GM18498 (cell line): Measurements from ENCODE around the gene PYGB.
A peak's percentile ranks its signal among the peaks of the same experiment; 100 is the strongest.

Source experiments
- ATAC-seq: cut with Tn5 transposase; IDR thresholded peaks from one replicate; pipeline ENCODE4 v1.9.1; 2021; ENCODE audit warnings: mild to moderate bottlenecking, moderate library complexity; ENCODE audit not compliant: unreplicated experiment

The PYGB gene

DNA sequence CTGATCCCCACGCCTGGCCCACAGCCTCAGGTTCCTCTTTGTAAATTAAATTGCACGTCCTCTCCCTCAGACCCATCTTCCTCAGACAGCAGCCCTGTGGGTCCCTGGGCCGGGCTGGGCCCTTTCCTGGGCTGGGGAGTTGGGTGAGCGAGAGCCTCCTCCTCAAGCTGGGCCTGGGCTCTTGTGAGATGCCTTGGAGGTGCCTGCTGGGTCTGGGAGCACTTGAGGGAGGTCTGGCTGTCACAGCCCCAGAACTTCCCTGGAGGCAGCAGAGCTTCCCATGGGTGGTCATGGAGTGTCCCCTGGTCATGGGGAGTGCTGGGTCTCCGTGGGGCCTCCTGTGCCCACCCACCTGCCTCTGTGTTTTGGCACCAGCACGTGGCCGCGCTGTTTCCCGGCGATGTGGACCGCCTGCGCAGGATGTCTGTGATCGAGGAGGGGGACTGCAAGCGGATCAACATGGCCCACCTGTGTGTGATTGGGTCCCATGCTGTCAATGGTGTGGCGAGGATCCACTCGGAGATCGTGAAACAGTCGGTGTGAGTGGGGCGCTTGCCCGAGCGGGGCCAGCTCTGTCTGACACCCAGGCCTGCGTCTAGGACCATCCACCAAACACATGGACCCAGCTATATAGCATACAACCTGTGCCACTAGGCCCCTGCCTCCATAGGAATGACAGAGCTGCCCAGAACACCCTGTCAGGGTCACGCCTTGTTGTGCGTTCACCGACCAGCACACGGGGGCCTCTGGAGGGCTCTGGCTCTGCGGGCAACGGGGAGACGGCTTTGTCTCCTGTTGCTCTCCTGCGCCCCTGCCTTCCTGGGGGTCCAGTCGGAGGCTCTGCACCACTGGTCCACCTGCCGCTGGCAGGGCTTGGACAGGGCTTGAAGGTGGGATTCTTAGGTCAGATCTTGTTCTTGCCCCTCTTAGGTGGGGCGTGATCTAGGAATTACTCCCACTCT is 33.0 kb downstream of the PYGB start:
- no peak for ATAC-seq

DNA sequence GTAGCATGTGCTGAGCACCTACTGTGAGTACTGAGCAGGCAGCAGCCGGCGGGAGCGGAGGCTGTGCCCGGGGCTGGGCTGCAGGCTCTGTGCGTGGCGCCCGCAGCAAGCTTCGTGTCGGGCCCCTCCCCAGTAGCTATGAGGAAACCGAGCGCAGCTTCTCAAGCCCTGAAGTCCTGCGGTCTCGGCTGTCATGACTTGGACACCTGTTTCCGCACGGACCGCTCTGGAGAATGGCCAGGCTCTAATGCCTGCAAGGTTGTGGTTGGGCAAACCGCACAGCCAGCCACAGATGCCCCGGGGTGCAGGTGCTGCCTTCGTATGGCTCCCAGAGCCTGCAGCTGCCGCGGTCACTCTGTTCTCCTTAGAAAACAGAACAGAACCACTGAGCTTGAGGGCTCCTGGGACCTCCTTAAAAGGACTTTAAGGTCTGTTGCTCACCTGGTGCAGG is 33.7 kb downstream of the PYGB start:
- peak; percentile 75 for ATAC-seq

DNA sequence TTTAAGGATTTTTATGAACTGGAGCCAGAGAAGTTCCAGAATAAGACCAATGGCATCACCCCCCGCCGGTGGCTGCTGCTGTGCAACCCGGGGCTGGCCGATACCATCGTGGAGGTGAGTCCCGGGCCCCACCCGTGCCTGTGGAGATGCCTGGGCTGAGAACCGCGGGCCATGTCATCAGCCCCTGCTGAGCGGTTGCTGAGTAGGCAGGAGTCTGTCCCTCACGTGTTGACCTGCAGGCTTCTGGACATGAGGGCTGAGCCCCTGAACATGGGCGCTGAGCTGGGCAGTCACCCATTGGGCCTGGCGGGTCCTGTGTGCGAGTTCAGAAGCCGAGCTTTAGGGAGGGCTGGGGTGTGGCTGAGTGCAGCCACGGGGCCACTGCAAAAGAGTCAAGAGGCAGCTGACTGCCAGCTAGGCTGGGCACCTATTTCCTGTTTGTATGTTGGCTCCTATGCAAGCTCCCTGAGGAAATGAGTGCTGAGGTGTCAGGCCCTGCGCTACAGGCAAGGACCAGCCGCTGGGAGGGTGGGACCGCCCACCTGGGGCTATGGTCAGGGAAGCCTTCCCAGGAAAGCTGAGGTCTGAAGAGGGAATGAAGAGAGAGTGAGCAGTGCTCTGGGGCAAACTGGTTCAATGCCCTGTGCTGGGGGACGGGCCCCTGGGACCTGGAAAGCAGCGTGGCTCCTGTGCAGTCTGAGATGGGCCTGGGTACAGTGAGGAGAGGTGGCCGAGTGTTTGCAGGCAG is 34.3 kb downstream of the PYGB start:
- peak; percentile 11 for ATAC-seq

DNA sequence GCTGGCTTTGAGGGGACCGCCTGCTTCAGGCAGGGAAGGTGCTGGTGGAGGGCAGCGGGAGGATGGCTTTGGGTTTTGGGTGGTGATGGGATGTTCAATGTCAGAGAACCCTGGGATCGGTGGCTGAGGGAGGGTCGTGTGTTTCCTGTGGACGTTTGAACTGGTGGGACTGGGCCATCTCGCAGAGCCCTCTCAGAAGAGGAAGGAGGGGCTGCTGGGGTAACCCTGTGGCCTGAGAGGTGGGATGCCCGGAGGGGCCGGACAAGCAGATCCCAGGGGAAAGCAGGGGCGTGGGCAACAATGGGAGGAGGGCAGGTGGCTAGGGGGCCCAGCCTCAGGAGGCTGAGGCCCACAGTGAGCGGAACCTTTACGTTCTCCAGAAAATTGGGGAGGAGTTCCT is 34.9 kb downstream of the PYGB start:
- ATAC-seq: no peak

DNA sequence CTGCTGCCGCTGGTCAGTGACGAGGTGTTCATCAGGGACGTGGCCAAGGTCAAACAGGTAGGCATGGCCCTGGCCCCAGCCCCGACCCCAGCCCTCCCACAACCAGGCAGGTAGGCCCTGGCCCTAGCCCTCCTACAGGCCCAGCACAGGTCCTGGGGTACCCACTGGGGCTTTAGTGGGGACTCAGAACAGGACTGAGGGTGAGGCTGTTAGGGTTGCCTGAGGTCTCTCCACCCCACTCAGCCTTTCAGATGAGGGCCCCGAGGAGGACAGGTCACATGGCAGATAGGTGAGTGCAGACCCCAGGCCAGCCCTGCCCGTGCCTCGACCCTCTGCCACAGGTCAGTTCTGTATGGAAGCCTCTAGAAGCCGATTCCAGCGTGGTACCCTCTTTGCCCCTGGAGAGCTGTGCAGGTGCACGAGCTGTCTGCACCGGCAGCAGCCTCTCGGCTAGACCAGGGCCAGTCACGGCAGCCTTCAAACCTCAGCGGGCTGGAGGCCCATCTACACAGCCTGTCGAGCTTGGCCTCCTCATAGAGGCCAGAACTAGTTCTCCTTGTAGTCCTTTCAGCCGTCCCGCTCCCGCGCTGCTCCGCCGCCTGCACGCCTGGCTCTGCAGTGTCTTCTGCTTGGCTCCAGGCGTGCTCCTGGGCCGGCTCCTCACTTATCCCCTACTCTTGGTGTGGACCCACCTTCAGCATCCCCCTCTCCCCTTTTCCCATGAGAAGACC is 35.5 kb downstream of the PYGB start:
- no peak for ATAC-seq

DNA sequence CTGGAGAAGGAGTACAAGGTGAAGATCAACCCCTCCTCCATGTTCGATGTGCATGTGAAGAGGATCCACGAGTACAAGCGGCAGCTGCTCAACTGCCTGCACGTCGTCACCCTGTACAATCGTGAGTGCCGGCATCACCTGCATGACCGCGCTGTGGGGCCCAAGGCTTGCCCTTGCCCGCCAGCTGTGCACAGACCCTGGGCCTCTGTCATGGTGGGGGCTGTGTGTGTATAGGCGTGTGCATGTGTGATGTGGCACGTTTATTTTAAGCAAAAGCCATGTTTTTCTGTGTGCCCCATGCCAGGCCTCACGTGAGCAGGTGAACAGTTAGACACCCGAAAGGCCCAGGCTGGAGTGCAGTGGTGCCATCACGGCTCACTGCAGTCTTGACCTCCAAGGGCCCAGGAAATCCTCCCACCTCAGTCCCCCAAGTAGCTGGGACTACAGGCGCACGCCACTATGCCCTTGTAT is 36.3 kb downstream of the PYGB start:
- ATAC-seq: no peak

DNA sequence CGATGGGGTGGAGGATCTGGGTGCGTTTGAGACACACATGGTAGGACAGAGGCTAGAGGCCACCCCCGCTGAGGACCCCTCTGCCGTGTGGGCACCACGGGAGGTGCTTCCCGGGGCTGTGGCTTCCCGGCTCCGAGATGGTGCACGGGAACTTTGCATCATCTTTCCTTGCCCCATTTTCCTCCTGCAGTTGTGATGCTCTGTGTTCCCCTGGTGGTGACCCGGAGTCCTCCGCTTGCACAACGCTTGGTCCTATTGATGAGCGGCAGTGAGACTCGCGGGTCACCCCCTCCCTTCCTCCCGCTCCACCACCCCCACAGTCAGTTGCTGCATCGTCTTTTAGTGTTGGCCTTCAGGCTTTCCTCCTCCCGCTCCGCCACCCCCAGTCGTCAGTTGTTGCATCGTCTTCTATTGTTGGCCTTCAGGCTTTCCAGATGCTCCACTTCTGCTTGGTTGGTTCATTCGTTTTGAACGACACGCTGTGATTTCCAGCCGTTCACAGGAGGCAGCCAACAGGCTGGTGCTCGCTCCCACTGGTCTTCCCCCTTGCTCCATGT is 37.3 kb downstream of the PYGB start:
- ATAC-seq: no peak

DNA sequence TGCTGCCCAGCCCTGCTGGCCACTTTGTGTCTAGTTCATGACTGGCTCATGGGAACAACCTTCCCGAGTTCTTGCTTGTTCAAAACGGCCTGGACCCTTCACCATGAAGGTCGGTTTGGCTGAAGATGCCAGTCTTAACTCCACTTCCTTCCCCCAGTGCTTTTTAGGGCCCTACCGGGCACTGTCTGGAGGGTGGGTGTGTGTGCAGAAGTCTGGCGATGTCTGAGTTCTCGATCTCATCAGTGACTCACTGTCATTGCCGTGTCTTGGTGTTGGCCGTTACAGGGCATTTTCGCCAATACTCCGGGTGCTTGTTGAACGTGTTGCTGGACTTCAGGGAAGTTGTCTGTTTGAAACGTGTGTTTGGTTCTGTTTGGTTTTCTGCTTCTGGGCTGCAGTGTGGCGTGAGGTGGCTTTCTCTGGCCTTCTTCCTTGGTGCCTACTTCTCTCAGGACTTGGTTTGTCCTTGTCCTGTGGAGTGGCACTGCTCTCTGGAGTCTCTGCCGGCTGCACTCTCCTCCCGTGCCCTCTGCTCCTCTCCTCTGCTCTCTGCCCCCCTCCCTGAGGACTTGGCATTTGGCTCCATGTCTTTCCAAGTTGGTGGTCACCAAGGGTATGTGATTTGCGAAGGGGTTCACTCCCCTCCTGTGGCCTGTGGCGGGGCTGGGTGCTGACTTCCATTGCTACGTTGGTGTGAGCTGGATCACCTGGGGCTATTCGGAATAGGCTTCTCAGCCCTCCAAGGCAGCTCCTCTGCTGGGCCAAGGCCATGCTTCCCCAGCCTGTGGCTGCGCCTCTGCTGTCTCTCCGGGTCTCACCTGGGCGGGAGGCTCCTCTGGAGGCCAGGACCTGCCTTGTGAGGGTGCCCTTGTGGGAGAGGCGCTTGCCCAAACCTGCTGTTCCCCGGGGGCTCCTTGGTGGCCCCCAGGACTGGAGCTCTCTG is 38.2 kb downstream of the PYGB start:
- ATAC-seq: no peak

DNA sequence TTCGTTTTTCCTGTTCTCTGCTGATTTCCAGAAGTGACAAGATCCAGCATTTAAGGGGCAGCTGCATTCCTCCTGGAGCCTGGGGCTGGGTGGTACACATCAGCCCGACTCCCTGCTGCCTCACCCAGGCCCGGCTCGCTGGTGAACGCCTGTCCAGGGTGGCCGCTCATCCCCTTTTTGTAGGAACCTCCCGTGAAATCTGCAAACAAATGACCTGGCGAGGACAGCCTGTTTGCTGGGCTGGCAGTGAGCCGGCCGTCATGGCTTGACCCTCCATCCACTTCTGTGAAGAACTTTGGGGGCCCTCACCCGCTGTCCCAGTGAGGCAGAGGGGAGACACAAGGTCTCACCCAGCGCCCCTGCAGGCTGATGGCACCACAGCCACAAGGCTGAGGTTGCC is 39.0 kb downstream of the PYGB start:
- ATAC-seq: no peak

DNA sequence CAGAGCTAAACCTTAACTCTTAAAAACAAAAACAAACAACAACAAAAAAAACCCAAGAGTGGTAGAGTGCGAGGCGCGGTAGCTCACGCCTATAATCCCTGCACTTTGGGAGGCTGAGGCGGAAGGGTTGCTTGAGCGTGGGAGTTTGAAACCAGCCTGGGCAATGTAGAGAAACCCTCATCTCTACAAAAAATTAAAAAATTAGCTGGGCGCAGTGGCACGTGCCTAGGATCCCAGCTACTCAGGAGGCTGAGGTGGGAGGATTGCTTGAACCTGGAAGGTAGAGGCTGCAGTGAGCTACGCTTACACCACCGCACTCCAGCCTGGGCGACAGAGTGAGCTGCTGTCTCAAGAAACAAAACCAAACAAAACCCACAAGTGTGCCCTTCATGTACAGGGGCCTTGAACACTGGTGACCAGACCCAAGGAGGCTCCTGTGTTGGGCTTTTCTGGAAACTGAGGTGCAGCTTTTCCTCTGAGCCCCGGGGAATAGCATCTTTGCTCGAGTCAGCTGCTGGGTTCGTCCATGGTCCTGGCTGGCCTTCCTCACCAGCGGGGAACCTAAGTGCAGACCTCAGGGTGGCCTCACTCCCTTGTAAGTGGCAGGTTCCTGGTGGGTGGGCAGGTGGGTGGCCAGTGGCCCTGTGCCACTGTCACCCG is 39.9 kb downstream of the PYGB start:
- ATAC-seq: no peak

DNA sequence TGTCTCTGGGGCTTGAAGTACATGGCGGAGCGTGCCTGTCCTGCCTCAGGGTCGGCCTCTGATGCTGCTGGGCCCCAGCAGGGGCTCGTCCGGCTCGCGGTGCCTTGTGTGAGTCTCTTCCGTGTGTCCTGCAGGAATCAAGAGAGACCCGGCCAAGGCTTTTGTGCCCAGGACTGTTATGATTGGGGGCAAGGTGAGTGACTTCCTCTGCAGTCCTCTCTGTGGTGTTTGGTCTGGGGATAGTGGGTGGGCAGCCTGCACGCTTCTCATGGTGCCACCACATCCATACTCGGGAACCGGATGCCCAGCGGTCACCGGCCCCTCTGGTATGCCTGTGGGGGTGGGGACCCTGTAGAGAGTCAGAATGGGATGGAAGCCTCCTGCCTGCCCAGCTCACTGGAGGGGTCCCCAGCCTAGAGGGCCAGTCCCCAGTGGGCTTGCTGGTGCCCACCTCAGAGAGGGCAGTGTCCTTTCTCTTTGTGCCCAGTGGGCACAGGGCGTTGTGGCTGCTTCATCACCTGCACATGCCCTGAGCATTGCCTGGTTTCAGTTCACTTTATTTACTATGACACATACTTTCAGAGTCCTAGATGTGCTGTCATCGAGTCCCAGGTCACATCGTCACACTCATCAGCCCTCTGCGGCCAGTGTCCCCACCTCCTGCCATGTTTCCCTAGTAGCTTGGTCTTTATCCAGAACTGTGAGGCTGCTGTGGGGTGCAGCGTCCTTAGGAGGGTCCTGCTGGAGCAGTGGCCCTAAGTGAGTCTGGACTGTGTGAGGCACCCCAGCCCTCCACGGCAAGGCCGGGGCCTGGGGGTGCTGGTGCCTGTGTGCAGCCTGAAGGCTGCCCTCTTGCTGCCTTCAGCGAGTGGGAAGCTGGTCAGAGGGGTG is 40.7 kb downstream of the PYGB start:
- ATAC-seq: peak; percentile 94

DNA sequence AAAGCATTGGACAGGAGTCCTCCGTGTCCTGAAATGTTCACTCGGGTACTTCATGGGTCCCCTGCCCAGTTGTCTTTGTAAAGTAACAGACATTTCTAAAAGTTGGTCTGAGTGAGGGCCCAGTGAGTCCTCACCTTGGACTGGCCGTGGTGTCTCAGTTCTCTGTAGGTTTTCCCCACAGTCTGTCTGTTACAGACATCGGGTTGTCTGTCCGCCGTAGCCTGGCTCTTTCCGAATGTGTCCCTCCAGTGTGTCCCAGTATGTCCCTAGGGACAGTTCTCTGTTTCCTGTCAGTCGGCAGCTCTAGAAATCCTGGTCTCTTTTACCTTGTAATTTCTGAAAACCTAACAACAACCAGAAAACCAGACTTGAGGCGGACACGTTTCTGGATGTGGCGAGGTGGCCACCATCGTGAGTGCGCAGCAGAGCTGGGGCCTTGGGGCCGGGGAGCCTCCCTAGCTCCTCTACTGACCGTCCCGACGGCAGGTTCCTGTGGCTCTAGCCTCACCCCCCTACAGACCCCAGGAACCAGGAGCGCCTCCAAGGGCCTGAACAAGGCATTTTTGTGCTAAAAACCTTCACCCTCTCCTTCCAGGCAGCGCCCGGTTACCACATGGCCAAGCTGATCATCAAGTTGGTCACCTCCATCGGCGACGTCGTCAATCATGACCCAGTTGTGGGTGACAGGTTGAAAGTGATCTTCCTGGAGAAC is 42.2 kb downstream of the PYGB start:
- no peak for ATAC-seq

DNA sequence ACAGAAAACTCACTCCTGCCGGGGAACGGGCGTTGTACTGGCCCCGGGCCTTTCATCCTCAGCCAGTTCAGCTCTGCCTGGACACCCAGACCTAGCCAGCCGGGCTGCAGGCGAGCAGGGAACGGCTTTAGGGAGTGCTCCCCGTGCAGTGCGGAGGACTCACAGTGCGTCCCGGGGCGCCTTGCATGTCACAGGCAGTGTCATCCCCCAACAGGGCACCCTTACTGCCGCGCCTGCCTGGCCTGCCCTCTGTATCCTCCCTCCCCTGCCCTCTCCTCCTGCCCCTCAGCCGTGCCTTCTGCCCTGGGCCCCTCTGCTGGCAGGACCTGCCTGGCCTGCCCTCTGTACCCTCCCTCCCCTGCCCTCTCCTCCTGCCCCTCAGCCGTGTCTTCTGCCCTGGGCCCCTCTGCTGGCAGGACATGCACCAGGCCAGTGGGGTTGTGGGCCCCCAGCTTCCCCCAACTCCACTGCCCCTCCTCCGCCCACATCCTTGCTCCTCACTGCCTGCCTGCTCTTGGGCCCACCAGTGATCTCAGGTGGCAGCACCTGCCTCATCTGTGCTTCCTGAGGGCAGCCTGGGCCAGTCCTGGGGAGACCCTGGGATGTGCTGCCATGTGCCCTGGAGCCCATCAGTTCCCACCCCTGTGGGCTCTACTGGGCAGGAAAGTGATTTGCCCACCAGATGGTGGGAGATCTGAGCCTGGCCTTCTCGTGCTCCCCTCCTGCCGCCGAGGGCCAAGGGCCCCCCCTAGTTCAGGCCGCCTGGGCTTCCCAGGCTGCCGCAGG is 43.0 kb downstream of the PYGB start:
- no peak for ATAC-seq

DNA sequence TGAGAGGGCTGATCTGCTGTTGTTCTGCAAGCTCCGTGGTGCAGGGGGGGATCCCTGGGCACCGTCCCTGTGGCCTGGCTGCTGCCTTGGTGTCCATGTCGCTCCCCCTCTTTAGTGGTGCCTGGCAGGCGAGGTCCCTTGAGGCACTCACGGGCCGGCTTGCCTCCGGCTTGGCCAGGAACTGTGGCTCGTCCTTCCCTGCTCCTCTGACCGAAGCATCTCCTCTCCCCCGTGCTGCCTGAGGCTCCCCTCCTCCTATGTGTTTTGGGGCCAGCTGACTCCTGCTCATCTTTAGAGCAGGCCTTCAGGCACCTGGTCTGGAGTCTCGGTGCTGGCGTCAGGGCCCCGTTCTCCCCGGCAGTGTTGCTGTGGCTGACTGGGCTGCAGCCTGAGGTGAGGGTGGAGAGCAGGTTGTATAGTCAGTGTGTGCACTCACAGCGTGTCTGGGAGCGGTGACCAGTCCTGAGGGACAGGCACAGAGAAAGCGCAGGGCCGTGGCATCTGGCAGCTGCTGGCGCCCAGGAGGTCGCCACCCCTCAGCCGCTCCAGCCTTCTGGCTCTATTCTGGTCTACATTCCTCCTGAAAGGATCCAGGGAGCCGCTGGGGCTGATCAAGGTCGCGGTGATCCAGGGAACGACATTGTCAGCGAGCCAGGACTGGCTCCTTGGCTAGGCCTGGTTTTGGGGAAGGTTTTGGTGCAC is 43.7 kb downstream of the PYGB start:
- ATAC-seq: no peak

DNA sequence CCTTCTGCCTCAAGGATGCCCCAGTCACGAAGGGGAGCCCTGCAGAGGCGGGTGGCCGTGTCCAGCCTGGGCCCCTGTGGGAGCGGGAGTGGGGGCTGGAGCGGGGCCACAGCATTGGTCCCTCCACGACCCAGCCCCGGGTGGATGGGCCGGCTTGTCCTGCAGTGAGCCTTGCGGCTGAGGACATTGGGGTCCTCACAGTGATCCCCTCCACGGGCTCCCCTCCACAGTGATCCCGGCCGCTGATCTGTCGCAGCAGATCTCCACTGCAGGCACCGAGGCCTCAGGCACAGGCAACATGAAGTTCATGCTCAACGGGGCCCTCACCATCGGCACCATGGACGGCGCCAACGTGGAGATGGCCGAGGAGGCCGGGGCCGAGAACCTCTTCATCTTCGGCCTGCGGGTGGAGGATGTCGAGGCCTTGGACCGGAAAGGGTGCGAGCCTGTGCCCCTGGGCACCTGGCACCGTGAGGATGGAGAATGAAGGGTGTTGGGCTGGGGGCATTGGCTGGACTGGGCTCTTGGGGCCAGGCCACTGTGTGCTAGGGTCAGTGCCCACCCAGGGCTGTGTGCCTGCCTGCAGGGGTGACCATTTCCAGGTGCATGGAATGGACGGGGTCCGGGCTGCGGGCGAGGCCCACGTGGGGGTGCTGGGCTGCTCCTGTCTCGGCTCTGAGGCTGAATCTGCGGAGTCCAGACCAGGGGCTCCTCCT is 44.4 kb downstream of the PYGB start:
- ATAC-seq: no peak

DNA sequence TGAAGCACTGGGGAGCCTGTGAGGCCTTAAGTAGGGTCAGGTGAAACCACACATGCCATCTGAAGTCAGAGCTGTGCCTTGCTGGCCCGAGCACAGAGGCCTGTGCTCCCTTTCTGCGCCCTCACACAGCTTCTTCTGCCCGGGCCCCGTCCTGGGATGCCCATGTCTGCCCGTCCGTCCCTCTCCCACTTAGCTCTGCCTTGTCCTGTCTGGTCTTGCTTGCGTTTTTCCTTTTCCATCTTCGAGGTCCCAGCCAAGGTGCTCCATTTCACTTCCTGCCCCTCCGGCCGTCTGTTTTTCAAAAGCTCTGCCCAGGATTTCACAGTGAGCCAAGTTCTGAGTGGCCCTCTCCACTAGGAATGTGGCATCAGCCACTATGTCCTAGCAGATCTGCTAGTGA is 45.6 kb downstream of the PYGB start:
- ATAC-seq: no peak
